NCI-H187 (cell line): ENCODE results near the gene NVL.

Experiments used
- DNase-seq, 2 experiments: peaks; one replicate each; lab custom pipeline; 2025; lab: John Stamatoyannopoulos, UW

The NVL gene

DNA sequence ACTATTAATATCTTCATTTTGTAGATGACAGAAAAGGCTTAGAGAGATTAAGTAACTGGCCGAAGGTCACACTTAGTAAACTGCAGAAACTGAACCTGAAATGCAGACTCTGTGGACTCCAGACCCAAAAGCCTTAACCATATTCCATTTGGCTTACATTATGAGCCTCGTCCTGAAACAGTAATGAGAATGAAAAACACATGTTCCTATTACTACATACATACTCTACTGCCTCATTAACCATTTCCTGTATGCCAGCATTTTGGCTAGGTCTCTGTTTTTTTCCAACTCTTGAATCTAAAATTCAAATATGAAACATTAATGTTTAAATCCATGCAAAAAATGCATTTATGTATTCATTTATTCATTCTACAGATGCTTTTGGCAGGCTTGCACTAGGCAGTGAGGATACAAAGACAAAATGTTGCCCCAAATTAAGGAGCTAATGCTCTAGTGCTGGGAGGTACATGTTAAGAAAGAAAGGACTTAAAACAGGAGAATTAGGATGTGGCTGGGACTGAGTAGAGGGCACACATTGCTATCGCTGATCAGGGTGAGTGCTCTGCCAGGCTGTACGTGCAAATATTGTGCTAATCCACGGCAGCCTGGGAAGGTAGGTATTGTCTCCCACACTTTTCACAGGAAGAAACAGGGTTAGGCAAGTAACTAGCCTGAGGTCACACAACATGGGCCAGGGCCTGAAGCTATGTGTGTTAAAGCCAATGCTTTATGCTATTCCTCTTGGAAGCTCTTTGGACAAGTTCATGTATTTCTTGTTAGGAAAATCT lies 133.0 kb downstream of the NVL start:
- DNase-seq = no peak

DNA sequence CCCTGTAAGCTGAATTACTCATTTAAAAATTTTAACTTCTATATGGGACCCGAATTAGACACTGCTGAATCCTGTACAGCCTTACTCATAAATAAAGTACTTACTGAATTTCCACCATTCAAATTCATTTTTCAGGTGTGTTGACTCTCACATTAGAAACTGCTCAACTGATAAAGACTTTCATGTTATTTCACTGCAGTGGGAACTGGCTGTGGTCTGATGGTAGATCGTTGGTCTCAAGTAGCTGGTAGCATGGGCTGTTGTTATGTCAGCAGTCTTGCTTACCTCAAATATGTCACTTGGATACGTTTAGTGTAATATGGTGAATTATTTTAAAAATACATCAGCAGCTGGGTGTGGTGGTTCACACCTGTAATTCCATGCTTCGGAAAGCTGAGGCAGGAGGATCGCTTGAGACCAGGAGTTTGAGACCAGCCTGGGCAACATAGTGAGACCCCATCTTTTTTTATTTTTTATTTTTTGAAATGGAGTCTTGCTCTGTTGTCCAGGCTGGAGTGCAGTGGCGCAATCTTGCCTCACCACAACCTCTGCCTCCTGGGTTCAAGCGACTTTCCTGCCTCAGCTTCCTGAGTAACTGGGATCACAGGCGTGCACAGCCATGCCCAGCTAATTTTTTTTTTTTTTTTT lies 136.5 kb downstream of the NVL start:
- no peak for DNase-seq

DNA sequence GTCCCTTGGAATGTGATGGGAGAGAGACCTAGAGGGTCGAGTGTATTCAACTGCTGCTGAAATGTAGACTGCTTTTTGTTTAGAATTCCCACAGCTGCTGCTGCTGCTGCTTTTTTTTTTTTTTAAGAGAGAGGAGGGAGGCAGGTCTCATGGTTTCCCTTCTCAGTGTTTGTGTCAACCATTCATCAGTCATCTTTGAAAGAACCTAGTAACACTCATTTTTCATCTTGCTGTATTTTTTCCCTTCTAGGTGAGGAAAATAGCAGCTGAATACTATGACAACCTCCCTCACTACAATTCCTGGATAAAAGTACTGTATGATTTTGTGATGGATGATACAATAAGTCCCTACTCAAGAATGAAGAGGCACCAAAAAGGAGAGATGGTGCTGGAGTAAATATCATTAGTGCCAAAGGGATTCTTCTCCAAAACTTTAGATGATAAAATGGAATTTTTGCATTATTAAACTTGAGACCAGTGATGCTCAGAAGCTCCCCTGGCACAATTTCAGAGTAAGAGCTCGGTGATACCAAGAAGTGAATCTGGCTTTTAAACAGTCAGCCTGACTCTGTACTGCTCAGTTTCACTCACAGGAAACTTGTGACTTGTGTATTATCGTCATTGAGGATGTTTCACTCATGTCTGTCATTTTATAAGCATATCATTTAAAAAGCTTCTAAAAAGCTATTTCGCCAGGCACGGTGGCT lies 137.7 kb downstream of the NVL start:
- DNase-seq = no peak

DNA sequence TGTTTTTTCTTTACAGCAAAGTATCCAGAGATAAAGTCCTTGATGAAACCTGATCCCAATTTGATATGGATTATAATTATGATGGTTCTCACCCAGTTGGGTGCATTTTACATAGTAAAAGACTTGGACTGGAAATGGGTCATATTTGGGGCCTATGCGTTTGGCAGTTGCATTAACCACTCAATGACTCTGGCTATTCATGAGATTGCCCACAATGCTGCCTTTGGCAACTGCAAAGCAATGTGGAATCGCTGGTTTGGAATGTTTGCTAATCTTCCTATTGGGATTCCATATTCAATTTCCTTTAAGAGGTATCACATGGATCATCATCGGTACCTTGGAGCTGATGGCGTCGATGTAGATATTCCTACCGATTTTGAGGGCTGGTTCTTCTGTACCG lies 140.4 kb downstream of the NVL start:
- DNase-seq = no peak

DNA sequence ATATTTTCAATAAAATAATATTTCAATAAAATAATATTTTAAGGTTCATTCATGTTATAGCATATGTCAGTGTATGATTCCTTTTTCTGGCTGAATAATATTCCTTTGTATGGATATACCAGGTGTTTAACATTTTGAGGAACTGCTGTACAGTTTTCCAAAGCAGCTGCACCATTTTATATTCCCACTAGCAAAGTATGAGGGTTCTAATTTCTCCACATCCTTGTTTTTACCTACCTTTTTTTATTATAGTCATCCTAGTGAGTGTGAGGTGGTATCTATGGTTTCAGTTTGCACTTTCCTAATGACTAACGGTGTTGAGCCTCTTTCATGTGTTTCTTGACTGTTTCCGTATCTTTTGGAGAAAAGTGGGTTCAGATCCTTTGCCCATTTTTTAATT lies 141.7 kb downstream of the NVL start:
- DNase-seq = no peak

DNA sequence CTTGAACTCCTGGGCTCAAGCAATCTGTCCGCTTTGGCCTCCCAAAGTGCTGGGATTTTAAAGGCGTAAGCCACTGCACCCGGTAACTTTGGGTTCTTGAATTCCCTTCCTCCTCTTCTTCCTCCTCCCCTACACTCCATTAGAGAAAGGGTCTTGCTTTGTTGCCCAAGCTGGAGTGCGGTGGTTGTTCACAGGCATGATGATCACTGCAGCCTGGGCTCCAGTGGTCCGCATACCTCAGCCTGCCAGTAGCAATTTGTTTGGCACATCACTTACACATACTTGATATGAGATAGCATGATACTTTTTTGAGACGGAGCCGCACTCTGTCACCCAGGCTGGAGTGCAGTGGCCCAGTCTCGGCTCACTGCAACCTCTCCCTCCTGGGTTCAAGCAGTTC lies 144.8 kb downstream of the NVL start:
- no peak for DNase-seq

DNA sequence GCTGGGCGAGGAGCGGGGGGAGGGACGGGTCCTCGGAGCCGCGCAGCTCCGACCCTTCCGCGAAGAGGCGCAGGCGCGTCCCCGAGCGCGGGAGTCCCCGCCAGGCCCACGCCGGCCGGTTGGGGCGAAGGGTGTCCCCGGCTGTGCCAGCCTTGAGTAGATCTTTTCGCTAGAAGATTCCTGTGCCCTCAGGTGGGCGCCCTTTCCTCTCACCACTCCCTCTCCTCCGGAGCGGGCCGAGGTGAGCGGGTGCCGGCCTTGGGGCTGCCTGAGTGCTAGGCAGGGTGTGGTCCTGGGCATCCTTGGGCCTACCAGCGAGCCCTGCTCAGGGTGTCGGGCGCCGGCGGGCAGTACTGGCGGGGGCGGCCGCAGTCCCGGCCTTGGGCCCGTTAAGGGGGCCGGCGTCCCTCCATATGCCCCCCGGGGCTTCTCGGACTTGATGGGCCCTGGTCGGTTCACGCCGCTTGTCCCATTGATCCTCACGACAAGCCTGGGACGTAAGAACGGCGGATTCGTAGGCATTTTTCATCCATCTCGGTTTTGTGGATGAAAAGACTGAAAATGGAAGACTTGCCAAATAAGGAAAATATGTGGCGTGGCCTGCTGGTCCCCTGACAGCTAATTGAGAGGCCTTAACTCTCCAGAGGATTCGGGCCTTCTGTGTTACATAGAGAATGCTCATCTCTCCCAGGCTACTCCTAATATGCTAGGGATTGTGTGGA lies 146.2 kb downstream of the NVL start:
- DNase-seq = peak in 1 of 2 experiments; percentile 9

DNA sequence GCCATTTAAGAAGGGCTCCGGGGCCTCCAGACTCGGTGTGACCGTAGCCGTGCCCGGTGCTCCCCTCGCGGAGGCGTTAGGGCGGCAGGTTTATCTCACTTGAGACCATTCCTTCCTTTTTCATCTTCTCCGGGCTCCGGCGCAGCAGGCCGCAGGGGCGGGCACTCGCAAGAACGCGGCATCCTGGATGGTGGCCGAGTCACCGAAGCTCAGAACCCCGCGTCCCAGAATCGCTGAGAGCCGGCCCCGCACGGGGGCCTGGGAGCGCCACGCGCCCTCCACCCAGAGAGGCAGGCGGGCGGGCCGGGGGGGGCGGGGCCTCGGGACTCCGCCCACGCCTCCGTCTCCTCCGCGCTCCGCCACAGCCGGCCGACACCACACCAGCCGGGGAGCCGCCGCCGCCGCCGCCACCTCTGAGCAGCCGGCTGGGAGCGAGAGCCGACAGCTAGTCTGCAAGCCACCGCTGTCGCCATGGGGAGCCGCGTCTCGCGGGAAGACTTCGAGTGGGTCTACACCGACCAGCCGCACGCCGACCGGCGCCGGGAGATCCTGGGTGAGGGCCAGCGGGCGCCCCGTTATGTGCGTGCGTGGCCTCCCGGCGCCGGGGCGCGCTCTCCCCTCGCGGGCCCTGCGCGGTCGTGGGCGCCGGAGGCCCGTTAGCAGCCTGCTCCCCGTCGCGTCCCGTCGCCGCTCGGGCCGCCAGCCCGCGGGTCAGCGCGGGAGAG lies 146.9 kb downstream of the NVL start, which contains the start of gene DEGS1:
DEGS1 (plus strand) TSS at position 375 of the 725 bp plus-strand sequence; CDS start at position 472, 97 bp downstream.
- peak; percentile 54 to 59 for DNase-seq

DNA sequence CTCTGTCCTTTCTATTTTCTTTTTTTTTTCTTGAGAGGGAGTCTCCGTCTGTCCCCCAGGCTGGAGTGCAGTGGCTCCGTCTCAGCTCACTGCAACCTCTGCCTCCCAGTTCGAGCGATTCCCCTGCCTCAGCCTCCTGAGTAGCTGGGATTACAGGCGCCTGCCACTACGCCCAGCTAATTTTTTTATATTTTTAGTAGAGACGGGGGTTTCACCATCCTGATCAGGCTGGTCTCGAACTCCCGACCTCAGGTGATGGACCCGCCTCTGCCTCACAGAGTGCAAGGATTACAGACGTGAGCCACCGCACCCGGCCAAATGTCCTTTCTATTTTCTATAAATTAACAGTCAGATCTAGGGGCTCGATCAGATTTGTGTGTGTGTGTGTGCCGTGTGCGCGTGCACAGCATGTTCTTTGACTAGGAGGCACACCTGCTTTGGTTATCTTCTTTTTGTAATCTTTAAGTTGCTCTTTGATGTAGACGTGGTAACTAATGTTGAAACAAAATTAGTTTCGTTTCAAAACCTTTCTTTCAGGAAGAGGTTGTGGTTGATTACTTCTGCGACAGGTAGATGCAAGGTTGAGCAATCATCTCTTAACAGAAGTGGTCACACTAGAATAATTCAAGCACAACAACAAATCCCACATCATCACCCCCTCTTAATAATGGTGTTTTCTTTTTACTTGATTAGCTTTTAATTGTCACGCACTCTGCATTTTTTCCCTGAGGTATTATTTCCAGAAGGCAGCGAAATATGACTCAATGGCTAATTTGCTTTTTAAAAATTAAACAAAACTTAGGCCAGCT lies 147.7 kb downstream of the NVL start:
- peak in 1 of 2 experiments; percentile 41 for DNase-seq

DNA sequence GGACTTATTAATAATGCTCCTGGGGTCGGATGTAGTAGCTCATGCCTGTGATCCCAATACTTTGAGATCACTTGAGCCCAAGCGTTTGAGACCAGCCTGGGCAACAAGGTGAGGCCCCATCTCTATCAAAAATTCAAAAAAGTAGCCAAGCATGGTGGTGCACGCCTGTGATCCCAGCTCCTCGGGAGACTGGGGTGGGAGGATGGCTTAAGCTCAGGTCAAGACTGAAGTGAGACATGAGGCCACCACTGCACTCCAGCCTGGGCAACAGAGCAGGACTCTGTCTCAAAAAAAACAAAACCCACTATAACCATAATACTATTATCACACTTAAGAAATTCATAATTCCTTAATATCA lies 148.5 kb downstream of the NVL start:
- no peak for DNase-seq

DNA sequence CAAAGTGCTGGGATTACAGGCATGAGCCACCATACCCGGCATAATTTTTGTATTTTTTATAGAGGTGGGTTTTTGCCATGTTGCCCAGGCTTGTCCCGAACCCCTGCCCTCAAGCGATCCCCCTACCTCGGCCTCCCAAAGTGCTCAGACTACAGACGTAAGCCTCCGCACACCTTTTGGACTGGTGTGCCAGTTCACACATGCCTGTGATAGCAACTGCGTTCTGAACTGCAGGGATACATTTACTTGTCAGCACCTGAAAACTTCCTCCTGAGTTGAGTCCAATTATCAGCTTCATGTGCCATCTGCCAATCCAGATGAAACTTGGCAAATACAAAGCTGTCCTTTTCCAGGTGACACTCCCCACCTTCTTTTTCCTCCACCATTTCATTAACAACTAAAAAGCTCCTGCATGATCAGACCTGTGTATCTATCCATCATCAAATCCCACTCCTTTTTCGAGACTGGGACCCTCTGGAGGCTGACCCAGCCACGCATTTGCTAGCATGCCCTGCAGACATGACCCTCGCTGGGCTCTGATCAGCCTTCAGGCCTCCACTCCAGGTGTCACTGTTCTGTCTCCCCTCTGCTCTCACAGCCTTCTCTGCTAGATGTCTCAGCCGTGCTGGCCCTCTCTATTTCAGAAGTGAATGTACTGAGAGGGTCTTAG lies 149.1 kb downstream of the NVL start:
- no peak for DNase-seq

DNA sequence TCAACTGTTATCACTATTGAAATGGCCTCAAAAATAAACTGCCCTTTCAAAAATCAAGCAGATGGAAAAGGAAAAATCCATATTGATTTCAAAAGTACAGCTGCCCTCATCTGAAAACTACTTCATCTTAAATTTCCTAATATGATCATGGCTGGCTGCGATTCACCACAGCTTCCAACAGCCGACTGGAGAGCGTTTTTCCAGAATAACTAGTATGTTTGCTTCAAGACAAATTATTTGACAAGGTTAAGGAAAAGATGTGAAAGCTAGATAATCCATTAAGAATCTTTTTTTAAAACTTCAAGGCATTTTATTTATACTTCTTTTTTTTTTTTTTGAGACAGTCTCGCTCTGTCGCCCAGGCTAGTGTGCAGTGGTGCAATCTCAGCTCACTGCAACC lies 151.1 kb downstream of the NVL start:
- DNase-seq = no peak

DNA sequence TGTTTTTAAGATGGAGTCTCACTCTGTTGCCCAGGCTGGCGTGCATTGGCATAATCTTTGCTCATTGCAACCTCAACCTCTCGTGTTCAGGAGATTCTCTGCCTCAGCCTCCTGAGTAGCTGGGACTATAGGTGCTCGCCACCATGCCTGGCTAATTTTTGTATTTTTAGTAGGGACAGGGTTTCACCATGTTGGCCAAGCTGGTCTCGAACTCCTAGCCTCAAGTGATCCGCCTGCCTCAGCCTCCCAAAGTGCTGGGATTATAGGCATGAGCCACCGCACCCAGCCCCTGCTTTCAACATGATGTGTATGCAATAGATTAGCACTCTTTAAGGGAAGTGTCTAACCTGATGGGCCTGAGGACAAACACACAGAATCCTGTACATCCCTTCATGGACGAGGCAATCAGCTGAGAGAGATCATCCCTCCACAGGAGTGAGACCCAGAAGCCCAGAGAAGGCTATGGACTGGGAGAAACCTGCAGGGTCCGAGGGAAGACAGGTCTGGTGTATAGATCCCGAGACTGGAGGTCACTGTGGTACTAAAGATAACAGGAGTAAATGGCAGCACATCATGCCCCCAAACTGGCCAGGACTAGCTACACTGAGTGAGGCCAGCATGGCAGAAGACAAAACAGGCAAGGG lies 152.5 kb downstream of the NVL start:
- no peak for DNase-seq
